HepG2 (cell line): ENCODE data around the gene CLEC4D. TPM values are rescaled to one million over a fixed set of nuclear protein-coding genes. Genes with fewer than 3 reads are reported as not detected.

Experiments used
- ATAC-seq: fragments of 200-7000 bp; cut with Tn5 transposase; 3 replicates; pipeline ENCODE4 v1.9.1; 2020; ENCODE audit warnings: mild to moderate bottlenecking, moderate library complexity
- BruUV-seq: library from RNA; stranded (reverse); fragments of 400-500 nt; replicated peaks from 2 replicates; lab custom pipeline; 2021; lab: Mats Ljungman, UMichigan
- CTCF ChIA-PET: fragments of 300-600 bp; formaldehyde crosslinking; extraction: SDS; loops from one replicate; lab custom pipeline; 2021; ENCODE audit warnings: low total read pairs, inconsistent platforms, low intra/inter-chr PET ratio; lab: Yijun Ruan, JAX
- POLR2A ChIA-PET: fragments of 350-600 bp; sonication (Branson Sonifier 250); formaldehyde crosslinking; loops from one replicate; lab custom pipeline; 2020; ENCODE audit warnings: antibody characterized with exemption, inconsistent platforms; lab: Yijun Ruan, JAX
- DNase-seq: peaks from one replicate; pipeline ENCODE4 v3.0.0-alpha.2; 2015; ENCODE audit warnings: low spot score
- FAIRE-seq: peaks from 3 replicates; lab custom pipeline; 2011; peaks lifted over from hg19 to GRCh38; lab: Jason Lieb, UNC
- H2AFZ ChIP-seq: one replicate; pipeline ENCODE4 v1.6.1; 2011; ENCODE audit warnings: low read length, inconsistent platforms
- H3K27ac ChIP-seq: fragments of 300-600 bp; 3 replicates; pipeline ENCODE4 v1.8.0; 2011; ENCODE audit warnings: mixed run types, mild to moderate bottlenecking, mixed read lengths, low read length, inconsistent platforms; ENCODE audit not compliant: insufficient read depth; ENCODE audit errors: extremely low read length
- H3K27me3 ChIP-seq, 2 experiments: fragments of 200-600 bp in 1 of 2; 2 replicates in 1 of 2; 3 replicates in 1 of 2; pipeline versions ENCODE4 v1.6.0 to v1.8.0; 2011; ENCODE audit warnings: low read length in 2 of 2, mild to moderate bottlenecking in 2 of 2, moderate library complexity in 2 of 2, inconsistent platforms in 1 of 2; ENCODE audit not compliant: insufficient read depth in 2 of 2, control insufficient read depth in 1 of 2
- H3K36me3 ChIP-seq, 2 experiments: fragments of 200-600 bp in 1 of 2; replicated peaks in 1 of 2; 2 replicates in 1 of 2; 3 replicates in 1 of 2; pipeline versions ENCODE4 v1.5.1 to v1.8.0; 2011; ENCODE audit warnings: low read length in 2 of 2, inconsistent platforms in 1 of 2; ENCODE audit not compliant: insufficient read depth in 2 of 2, control insufficient read depth in 1 of 2
- H3K4me1 ChIP-seq: 2 replicates; pipeline ENCODE4 v1.5.1; 2012; ENCODE audit warnings: low read length, inconsistent platforms; ENCODE audit not compliant: insufficient read depth
- H3K4me2 ChIP-seq: 2 replicates; pipeline ENCODE4 v1.6.0; 2011; ENCODE audit warnings: low read depth, low read length, inconsistent platforms
- H3K4me3 ChIP-seq, 3 experiments: fragments of 200-600 bp in 1 of 3; sonication (generic), shearing (Covaris generic) in 1 of 3; replicated peaks in 1 of 3; 2 replicates each; pipeline ENCODE4 v1.5.1; 2011 to 2016; ENCODE audit warnings: low read length in 3 of 3, inconsistent platforms in 2 of 3, low read depth in 2 of 3, mild to moderate bottlenecking in 2 of 3, control low read depth in 1 of 3, mixed read lengths in 1 of 3; ENCODE audit not compliant: insufficient read depth in 1 of 3
- H3K79me2 ChIP-seq: one replicate; pipeline ENCODE4 v1.6.1; 2011; ENCODE audit warnings: low read length, inconsistent platforms; ENCODE audit not compliant: insufficient read depth
- H3K9ac ChIP-seq: 2 replicates; pipeline ENCODE4 v1.6.0; 2011; ENCODE audit warnings: mild to moderate bottlenecking, low read depth, low read length, inconsistent platforms; ENCODE audit not compliant: insufficient read depth
- H3K9me3 ChIP-seq: 2 replicates; pipeline ENCODE4 v1.5.1; 2012; ENCODE audit warnings: mild to moderate bottlenecking, low read length
- H4K20me1 ChIP-seq: 2 replicates; pipeline ENCODE4 v1.6.0; 2011; ENCODE audit warnings: inconsistent platforms, mild to moderate bottlenecking, low read length, moderate library complexity; ENCODE audit not compliant: insufficient read depth
- CTCF ChIP-seq: sonication (generic); formaldehyde crosslinking; IDR thresholded peaks from 2 replicates; pipeline ENCODE4 v1.5.0; 2020; ENCODE audit warnings: mild to moderate bottlenecking, missing genetic modification reagents, moderate library complexity
- DNMT1 ChIP-seq: sonication (generic); formaldehyde crosslinking; IDR thresholded peaks from 2 replicates; pipeline ENCODE4 v1.5.1; 2020; ENCODE audit warnings: mild to moderate bottlenecking, missing genetic modification reagents
- SRSF4 ChIP-seq: fragments of 200-400 bp; formaldehyde crosslinking; IDR thresholded peaks from one replicate; pipeline ENCODE4 v1.6.1; 2018; ENCODE audit warnings: mild to moderate bottlenecking, low read depth, low read length, moderate library complexity; ENCODE audit not compliant: poor library complexity, severe bottlenecking
- TSC22D2 ChIP-seq: sonication (generic); formaldehyde crosslinking; IDR thresholded peaks from 2 replicates; pipeline ENCODE4 v1.5.1; 2020; ENCODE audit warnings: missing genetic modification reagents, mild to moderate bottlenecking, borderline replicate concordance
- ZBTB26 ChIP-seq: IDR thresholded peaks from 2 replicates; pipeline ENCODE4 v1.6.1; 2016; ENCODE audit warnings: missing compliant biosample characterization, missing genetic modification reagents, borderline replicate concordance
- ZBTB4 ChIP-seq: sonication (generic); formaldehyde crosslinking; IDR thresholded peaks from 2 replicates; pipeline ENCODE4 v1.4.0; 2020; ENCODE audit warnings: missing genetic modification reagents, mild to moderate bottlenecking, borderline replicate concordance
- ZNF577 ChIP-seq: sonication (generic); formaldehyde crosslinking; IDR thresholded peaks from 2 replicates; pipeline ENCODE4 v1.4.0; 2020; ENCODE audit warnings: mild to moderate bottlenecking, low read depth, missing genetic modification reagents, borderline replicate concordance
- ZNF629 ChIP-seq: sonication (generic); formaldehyde crosslinking; conservative IDR thresholded peaks from 2 replicates; pipeline ENCODE4 v1.5.0; 2020; ENCODE audit warnings: missing genetic modification reagents
- ZNF770 ChIP-seq: sonication (generic); formaldehyde crosslinking; IDR thresholded peaks from 2 replicates; pipeline ENCODE4 v1.5.0; 2020; ENCODE audit warnings: mild to moderate bottlenecking, missing genetic modification reagents
- WGBS: methylation state at CpG from one replicate; pipeline ENCODE4 v1.1.6; 2017; ENCODE audit warnings: low lambda C conversion rate; 5-methylcytosine and 5-hydroxymethylcytosine counted together
- in situ Hi-C: cut with HindIII; loops from 2 replicates; pipeline ENCODE4 v1.10.0; 2017; ENCODE audit warnings: low pct_unique_long_range_greater_than_20kb; ENCODE audit not compliant: extremely low pct_ligation_motif_present
- intact Hi-C: fragments of 100-400 bp; cut with micrococcal nuclease; formaldehyde crosslinking; loops from one replicate; pipeline ENCODE4 v1.10.0; 2022; ENCODE audit not compliant: unreplicated experiment
- polyA plus RNA-seq, 8 experiments: library from polyadenylated mRNA; depleted of rRNA in 3 of 8; stranded (reverse) in 7 of 8; unstranded in 1 of 8; fragments of >200 nt; fragmentation: Illumina TruSeq in 4 of 8; extraction: Trizol in 4 of 8; gene quantifications; 2 replicates each; pipeline versions ENCODE4 v1.2.1 to v1.2.3, GENCODE V29; 2011 to 2016; ENCODE audit warnings: low read depth in 4 of 8, missing spikeins in 1 of 8, mixed read lengths in 1 of 8; ENCODE audit not compliant: insufficient read depth in 1 of 8
- total RNA-seq, 5 experiments: library from RNA; depleted of rRNA; stranded (reverse); fragments of >200 nt; fragmentation: Illumina TruSeq; extraction: Trizol; gene quantifications; 2 replicates each; pipeline ENCODE4 v1.2.3, GENCODE V29; 2016; ENCODE audit warnings: low read depth in 1 of 5

The CLEC4D gene
- total and polyA plus RNA-seq, 2 of the 13 experiments (the other 11 are each of a cell fraction or from before 2014, with no cell fraction given) = not detected

GRCh38 chr12:8541562-8541961 is 28.3 kb downstream of the CLEC4D start:
- Histone ChIP-seq H3K4me3 (no peak overlapping the region), H3K27me3 (0 out of 5 replicates have a peak, but pooled peaks cover 0 to 3% of the 10 kb centered on the region in 2 experiments), H3K27ac (no peak overlapping the region), H3K4me2 (no peak overlapping the region), H3K79me2 (no peaks in the 10 kb centered on the region), H3K9ac (no peak overlapping the region), H2AFZ (no peak overlapping the region), H3K36me3 (no peaks in the 10 kb centered on the region)
- WGBS = 14% methylated on average over 10 of the region's 10 CpGs
- ATAC-seq = no peak
- BruUV-seq = no TSS peak
- no peak for FAIRE-seq
- TF ChIP-seq TSC22D2 (CRISPR knock-in tag) (no peak), SRSF4 (no peak), ZBTB4 (CRISPR knock-in tag) (no peak), CTCF (no peak), ZNF629 (CRISPR knock-in tag) (no peak), ZNF770 (CRISPR knock-in tag) (no peak), ZNF577 (no peak), DNMT1 (CRISPR knock-in tag) (no peak), ZBTB26 (no peak)
- TF ChIP-seq, all 625 proteins: peak for 0
- no peak for DNase-seq
- Histone ChIP-seq H3K4me1 (no peaks in the 10 kb centered on the region), H3K9me3 (peaks cover 9% of the 10 kb centered on the region; the same call in 1 of the 2 replicates), H4K20me1 (no peaks in the 10 kb centered on the region)
- intact Hi-C loops = no loop called here
- in situ Hi-C loops = loop anchor here (10.0 kb wide), 1 partner anchor 63 kb away; no protein-coding TSS in a partner anchor
- CTCF ChIA-PET = no interaction called here
- POLR2A ChIA-PET = no interaction called here
